A549 (cell line): ENCODE measurements around the gene ABITRAM. TPM values are rescaled to one million over a fixed set of nuclear protein-coding genes. Genes with fewer than 3 reads are reported as not detected.
A peak's percentile ranks its signal among the peaks of the same experiment; 100 is the strongest.

Experiments used
- ATAC-seq, 2 experiments: fragments of 200-7000 bp in 1 of 2; fragments of >200 bp in 1 of 2; cut with Nextera tagmentation in 1 of 2; cut with Tn5 transposase in 1 of 2; 3 replicates each; pipeline versions ENCODE4 v1.8.0 to v1.9.1; 2018 to 2020; ENCODE audit warnings: mild to moderate bottlenecking in 1 of 2, moderate library complexity in 1 of 2
- CTCF ChIA-PET: fragments of 300-600 bp; sonication (Branson Sonifier 250); formaldehyde crosslinking; extraction: SDS; loops from one replicate; lab custom pipeline; 2021; ENCODE audit warnings: antibody characterized with exemption, inconsistent platforms; lab: Yijun Ruan, JAX
- POLR2A ChIA-PET: fragments of 350-600 bp; formaldehyde crosslinking; extraction: SDS; loops from one replicate; lab custom pipeline; 2021; ENCODE audit warnings: antibody characterized with exemption, inconsistent platforms; lab: Yijun Ruan, JAX
- DNase-seq, 2 experiments: peaks; one replicate each; pipeline versions ENCODE4 v3.0.0 to v3.0.0-alpha.2; 2011 to 2016; ENCODE audit warnings: low read depth in 1 of 2, low spot score in 1 of 2
- FAIRE-seq: peaks from 2 replicates; lab custom pipeline; 2011; peaks lifted over from hg19 to GRCh38; lab: Jason Lieb, UNC
- H3K27ac ChIP-seq, 2 experiments: fragments of >200 bp; sonication (Bioruptor Twin); formaldehyde crosslinking; 3 replicates each; pipeline ENCODE4 v1.5.1; 2016 to 2017
- H3K4me1 ChIP-seq: fragments of >200 bp; sonication (Bioruptor Twin); formaldehyde crosslinking; 3 replicates; pipeline ENCODE4 v1.6.1; 2016
- H3K4me2 ChIP-seq: fragments of >200 bp; sonication (Bioruptor Twin); formaldehyde crosslinking; 3 replicates; pipeline ENCODE4 v1.6.1; 2016
- H3K4me3 ChIP-seq: fragments of >200 bp; sonication (Bioruptor Twin); formaldehyde crosslinking; 3 replicates; pipeline ENCODE4 v1.5.1; 2016
- H3K9me3 ChIP-seq: fragments of >200 bp; sonication (Bioruptor Twin); formaldehyde crosslinking; 3 replicates; pipeline ENCODE4 v1.6.1; 2016
- CBX2 ChIP-seq: fragments of 200-600 bp; sonication (generic); IDR thresholded peaks from 2 replicates; pipeline ENCODE4 v1.6.1; 2016; ENCODE audit warnings: low read depth, mild to moderate bottlenecking, borderline replicate concordance
- CHD4 ChIP-seq: fragments of 200-600 bp; sonication (generic); IDR thresholded peaks from 2 replicates; pipeline ENCODE4 v1.6.1; 2016; ENCODE audit warnings: antibody characterized with exemption, mild to moderate bottlenecking, borderline replicate concordance
- EHMT2 ChIP-seq: fragments of 200-600 bp; sonication (generic); IDR thresholded peaks from 2 replicates; pipeline ENCODE4 v1.6.1; 2016; ENCODE audit warnings: antibody characterized with exemption, low read depth, mild to moderate bottlenecking, moderate library complexity
- EP300 ChIP-seq, 2 experiments: fragments of >200 bp; sonication (Bioruptor Twin); formaldehyde crosslinking; IDR thresholded peaks; 2 replicates in 1 of 2; 3 replicates in 1 of 2; pipeline ENCODE4 v1.6.1; 2016 to 2017
- FOSB ChIP-seq: fragments of 250-450 bp; sonication (Bioruptor Pico); IDR thresholded peaks from 2 replicates; pipeline ENCODE4 v1.5.0; 2020; ENCODE audit warnings: mild to moderate bottlenecking, moderate library complexity
- GATA3 ChIP-seq: IDR thresholded peaks from 2 replicates; pipeline ENCODE4 v1.6.1; 2012; ENCODE audit warnings: borderline replicate concordance
- HOXA7 ChIP-seq: fragments of 250-450 bp; sonication (Bioruptor Pico); IDR thresholded peaks from 2 replicates; pipeline ENCODE4 v1.5.0; 2020; ENCODE audit warnings: mild to moderate bottlenecking, moderate library complexity
- HOXB13 ChIP-seq: fragments of 250-450 bp; sonication (Bioruptor Pico); IDR thresholded peaks from 2 replicates; pipeline ENCODE4 v1.5.0; 2020; ENCODE audit warnings: low read depth, mild to moderate bottlenecking, moderate library complexity
- JUNB ChIP-seq: fragments of >200 bp; sonication (Bioruptor Twin); formaldehyde crosslinking; IDR thresholded peaks from 2 replicates; pipeline ENCODE4 v1.6.1; 2016
- MAZ ChIP-seq: fragments of 150-350 bp; IDR thresholded peaks from 2 replicates; pipeline ENCODE4 v1.6.1; 2014; ENCODE audit warnings: antibody characterized with exemption, low read depth, low read length, borderline replicate concordance
- MYC ChIP-seq: IDR thresholded peaks from 2 replicates; pipeline ENCODE4 v1.6.1; 2012; ENCODE audit warnings: mild to moderate bottlenecking, inconsistent platforms, low read length, improper control_type of control experiment, borderline replicate concordance
- NFE2L2 ChIP-seq: fragments of 150-350 bp; conservative IDR thresholded peaks from 2 replicates; pipeline ENCODE4 v1.6.1; 2014; ENCODE audit warnings: low read length
- NPAS2 ChIP-seq: fragments of 250-450 bp; sonication (Bioruptor Pico); IDR thresholded peaks from 2 replicates; pipeline ENCODE4 v1.8.0; 2022; ENCODE audit warnings: mild to moderate bottlenecking, moderate library complexity, borderline replicate concordance
- NR3C1 ChIP-seq: fragments of >200 bp; sonication (Bioruptor Twin); formaldehyde crosslinking; IDR thresholded peaks from 3 replicates; pipeline ENCODE4 v1.6.1; 2017
- POLR2A ChIP-seq: IDR thresholded peaks from 2 replicates; pipeline ENCODE4 v1.6.1; 2012; ENCODE audit warnings: mild to moderate bottlenecking, low read length
- RCOR1 ChIP-seq: fragments of 150-350 bp; IDR thresholded peaks from 2 replicates; pipeline ENCODE4 v1.6.1; 2014; ENCODE audit warnings: antibody characterized with exemption, low read length, low read depth
- SMC3 ChIP-seq: fragments of >200 bp; sonication (Bioruptor Twin); formaldehyde crosslinking; IDR thresholded peaks from 3 replicates; pipeline ENCODE4 v1.6.1; 2018; ENCODE audit warnings: inconsistent platforms
- SREBF2 ChIP-seq: fragments of 450-650 bp; IDR thresholded peaks from 2 replicates; pipeline ENCODE4 v1.6.1; 2014; ENCODE audit warnings: mild to moderate bottlenecking, moderate library complexity
- TFCP2L1 ChIP-seq: fragments of 250-450 bp; sonication (Bioruptor Pico); IDR thresholded peaks from 2 replicates; pipeline ENCODE4 v1.5.0; 2021; ENCODE audit warnings: mild to moderate bottlenecking
- ZC3H11A ChIP-seq: fragments of 450-650 bp; IDR thresholded peaks from 2 replicates; pipeline ENCODE4 v1.6.1; 2014; ENCODE audit warnings: antibody characterized with exemption, mild to moderate bottlenecking
- ZNF302 ChIP-seq: fragments of 250-450 bp; sonication (Bioruptor Pico); IDR thresholded peaks from 2 replicates; pipeline ENCODE4 v1.9.0; 2021; ENCODE audit warnings: inconsistent platforms, mild to moderate bottlenecking, moderate library complexity
- WGBS: methylation state at CpG from one replicate; pipeline ENCODE4 v1.1.6; 2017; ENCODE audit errors: missing lambda C conversion rate; 5-methylcytosine and 5-hydroxymethylcytosine counted together
- polyA plus RNA-seq, 4 experiments: library from polyadenylated mRNA; depleted of rRNA in 3 of 4; stranded (reverse); fragments of >200 nt; fragmentation: RNase III in 1 of 4; extraction: RNeasy Plus Mini Kit Qiagen cat#74134 plus additional on column Dnase treatment in 1 of 4; gene quantifications; 2 replicates in 3 of 4; 3 replicates in 1 of 4; pipeline ENCODE4 v1.2.3, GENCODE V29; 2011 to 2017
- TF ChIP-seq, protein P1 (sequence below): fragments of >200 bp; sonication (Bioruptor Twin); formaldehyde crosslinking; IDR thresholded peaks from 3 replicates; pipeline ENCODE4 v1.5.1; 2016
- TF ChIP-seq, protein P2 (sequence below): fragments of 150-350 bp; IDR thresholded peaks from 2 replicates; pipeline ENCODE4 v1.6.1; 2014; ENCODE audit warnings: low read depth, mild to moderate bottlenecking, low read length
- TF ChIP-seq, protein P3 (sequence below): IDR thresholded peaks from 2 replicates; pipeline ENCODE4 v1.6.1; 2012; ENCODE audit warnings: low read depth, borderline replicate concordance
- TF ChIP-seq, protein P4 (sequence below): fragments of >200 bp; sonication (Bioruptor Twin); formaldehyde crosslinking; IDR thresholded peaks from 3 replicates; pipeline ENCODE4 v1.6.1; 2016
- TF ChIP-seq, protein P5 (sequence below): fragments of 250-450 bp; sonication (Bioruptor Pico); IDR thresholded peaks from 2 replicates; pipeline ENCODE4 v1.5.0; 2021; ENCODE audit warnings: mild to moderate bottlenecking, moderate library complexity, borderline replicate concordance
- TF ChIP-seq, protein P6 (sequence below): IDR thresholded peaks from 2 replicates; pipeline ENCODE4 v1.6.1; 2012

The ABITRAM gene
- polyA plus RNA-seq, 2 of the 4 experiments (the other 2 are of a cell fraction), result 18.7 to 38.2 TPM

DNA sequence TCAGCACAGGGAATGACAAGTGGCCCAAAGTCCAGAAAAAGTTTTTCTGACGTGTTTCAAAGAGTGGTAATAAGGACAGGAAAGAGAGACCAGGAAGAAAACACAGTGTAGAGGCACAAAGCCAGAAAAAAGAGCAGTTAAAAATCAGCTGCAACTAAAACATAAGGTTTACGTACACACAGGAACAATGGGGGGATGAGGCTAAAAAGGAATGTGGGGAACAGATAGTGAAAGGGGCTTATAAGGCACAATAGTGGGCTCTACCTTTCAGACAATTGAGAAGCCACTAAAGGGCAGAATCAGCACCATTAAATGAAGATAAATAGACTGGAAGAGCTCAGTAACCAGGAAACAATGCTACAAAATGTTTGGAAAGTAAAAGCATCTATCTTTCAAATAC lies 5.8 kb upstream of the ABITRAM start:
- Histone ChIP-seq H3K4me3 (no peak overlapping the region), H3K4me2 (no peak overlapping the region), H3K9me3 (no peaks in the 10 kb centered on the region), H3K27ac (no peak overlapping the region), H3K4me1 (peaks cover 6% of the 10 kb centered on the region; the same call in 2 of the 3 replicates)
- ATAC-seq (no peak), FAIRE-seq (no peak), DNase-seq (no peak)
- WGBS, result 91% methylated on average over 2 of the region's 2 CpGs
- CTCF ChIA-PET, result interaction anchor here (0.6 kb wide), 1 partner anchor 19 kb away, joined by 3 read pairs; no protein-coding TSS in a partner anchor
- no peak for TF ChIP-seq EP300 (IDR thresholded peaks at IDR 0.05)
- TF ChIP-seq SMC3, result no peak
- no peak for TF ChIP-seq FOSB (CRISPR knock-in tag)
- no peak for TF ChIP-seq JUNB
- POLR2A ChIA-PET, result no interaction called here

DNA sequence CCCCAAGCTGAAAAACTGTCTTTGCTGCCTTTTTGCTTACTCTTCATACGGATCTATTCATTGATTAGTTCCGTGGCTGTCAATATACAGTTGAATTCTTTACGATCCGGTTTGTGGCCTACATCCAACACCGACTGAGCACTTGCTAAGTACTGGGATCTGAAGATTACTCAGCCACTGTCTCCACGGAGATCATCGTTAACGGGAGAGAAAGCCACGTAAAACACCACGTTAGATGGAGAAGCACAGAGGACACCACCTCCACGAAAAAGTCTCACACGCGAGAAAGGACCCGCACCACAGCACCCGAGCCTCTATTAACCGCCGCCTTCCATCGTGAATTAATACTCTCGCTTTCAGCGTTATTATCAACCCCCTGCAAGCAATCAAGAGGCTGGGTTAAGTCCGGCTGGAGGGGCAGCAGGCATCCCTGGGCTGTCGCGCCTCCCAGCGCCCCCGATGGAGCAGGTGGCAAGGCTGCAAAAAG lies 926 bp upstream of the ABITRAM start:
- 4% methylated on average over 25 of the region's 25 CpGs for WGBS
- peak overlapping the region; percentile 89 to 94 for H3K27ac ChIP-seq
- FAIRE-seq (no peak), ATAC-seq (peak in 1 of 2 experiments; percentile 6; a peak in 1 of 6 replicates), DNase-seq (peak in 1 of 2 experiments; percentile 33)
- ChIA-PET POLR2A (no interaction called here), CTCF (interaction anchor here (0.5 kb wide), 1 partner anchor 18 kb away, joined by 3 read pairs; no protein-coding TSS in a partner anchor)
- H3K4me2 ChIP-seq, result peak overlapping the region; percentile 92
- H3K4me1 ChIP-seq, result peaks cover 14% of the 10 kb centered on the region
- H3K4me3 ChIP-seq, result peak overlapping the region; percentile 85
- no peaks in the 10 kb centered on the region for H3K9me3 ChIP-seq
- TF ChIP-seq SREBF2 (no peak), ZC3H11A (no peak)

DNA sequence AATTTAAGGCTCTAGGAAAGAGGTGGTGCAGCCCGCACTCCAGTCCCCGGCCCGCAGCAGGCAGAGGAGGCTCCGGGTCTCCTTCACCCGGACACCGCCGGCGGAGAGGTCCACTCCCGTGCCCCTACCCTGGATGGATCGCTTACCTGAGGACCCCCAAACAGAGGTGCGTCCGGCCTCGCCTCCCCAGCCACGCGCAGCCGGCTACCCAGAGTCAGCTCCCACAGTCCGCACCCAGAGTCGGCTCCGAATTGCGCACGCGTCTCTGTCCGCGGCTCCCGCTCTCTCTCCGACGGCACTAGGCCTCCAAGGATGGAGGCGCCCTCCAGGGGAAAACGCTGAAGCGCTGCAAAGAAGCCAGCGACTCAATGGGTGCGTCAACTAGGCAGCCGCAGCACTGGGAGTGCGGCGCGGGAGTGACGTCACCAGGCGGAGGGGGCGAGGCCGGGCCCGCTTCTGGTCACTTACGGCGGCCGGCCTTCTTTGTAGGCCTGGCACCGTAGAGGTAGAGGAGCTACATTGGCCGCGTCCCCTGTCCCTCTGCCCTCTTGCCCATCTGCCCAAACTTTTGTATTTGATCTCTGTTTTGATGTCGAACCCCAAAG lies 380 bp upstream of the ABITRAM start, which contains the start of gene ELP1:
TSS of gene ELP1 (minus strand) at position 407 of the 605 bp plus-strand sequence. CDS start 2,978 bp downstream, outside the sequence.
- no peak for FAIRE-seq
- TF ChIP-seq NR3C1 (no peak), POLR2A (peak; percentile 74), RCOR1 (no peak), MAZ (0 out of 2 replicates have a peak, but pooled peaks have one; percentile 20), CBX2 (no peak), JUNB (no peak), NPAS2 (CRISPR knock-in tag) (no peak), GATA3 (no peak), HOXA7 (CRISPR knock-in tag) (no peak), NFE2L2 (no peak), ZNF302 (CRISPR knock-in tag) (no peak), MYC (no peak; the same call in 1 of the 2 replicates), CHD4 (no peak), HOXB13 (no peak), TFCP2L1 (CRISPR knock-in tag) (no peak), ZC3H11A (no peak), EHMT2 (no peak)
- TF ChIP-seq, protein P1, sequence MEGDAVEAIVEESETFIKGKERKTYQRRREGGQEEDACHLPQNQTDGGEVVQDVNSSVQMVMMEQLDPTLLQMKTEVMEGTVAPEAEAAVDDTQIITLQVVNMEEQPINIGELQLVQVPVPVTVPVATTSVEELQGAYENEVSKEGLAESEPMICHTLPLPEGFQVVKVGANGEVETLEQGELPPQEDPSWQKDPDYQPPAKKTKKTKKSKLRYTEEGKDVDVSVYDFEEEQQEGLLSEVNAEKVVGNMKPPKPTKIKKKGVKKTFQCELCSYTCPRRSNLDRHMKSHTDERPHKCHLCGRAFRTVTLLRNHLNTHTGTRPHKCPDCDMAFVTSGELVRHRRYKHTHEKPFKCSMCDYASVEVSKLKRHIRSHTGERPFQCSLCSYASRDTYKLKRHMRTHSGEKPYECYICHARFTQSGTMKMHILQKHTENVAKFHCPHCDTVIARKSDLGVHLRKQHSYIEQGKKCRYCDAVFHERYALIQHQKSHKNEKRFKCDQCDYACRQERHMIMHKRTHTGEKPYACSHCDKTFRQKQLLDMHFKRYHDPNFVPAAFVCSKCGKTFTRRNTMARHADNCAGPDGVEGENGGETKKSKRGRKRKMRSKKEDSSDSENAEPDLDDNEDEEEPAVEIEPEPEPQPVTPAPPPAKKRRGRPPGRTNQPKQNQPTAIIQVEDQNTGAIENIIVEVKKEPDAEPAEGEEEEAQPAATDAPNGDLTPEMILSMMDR, result peak; percentile 35
- TF ChIP-seq, protein P2, sequence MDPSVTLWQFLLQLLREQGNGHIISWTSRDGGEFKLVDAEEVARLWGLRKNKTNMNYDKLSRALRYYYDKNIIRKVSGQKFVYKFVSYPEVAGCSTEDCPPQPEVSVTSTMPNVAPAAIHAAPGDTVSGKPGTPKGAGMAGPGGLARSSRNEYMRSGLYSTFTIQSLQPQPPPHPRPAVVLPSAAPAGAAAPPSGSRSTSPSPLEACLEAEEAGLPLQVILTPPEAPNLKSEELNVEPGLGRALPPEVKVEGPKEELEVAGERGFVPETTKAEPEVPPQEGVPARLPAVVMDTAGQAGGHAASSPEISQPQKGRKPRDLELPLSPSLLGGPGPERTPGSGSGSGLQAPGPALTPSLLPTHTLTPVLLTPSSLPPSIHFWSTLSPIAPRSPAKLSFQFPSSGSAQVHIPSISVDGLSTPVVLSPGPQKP, result no peak
- TF ChIP-seq, protein P3, sequence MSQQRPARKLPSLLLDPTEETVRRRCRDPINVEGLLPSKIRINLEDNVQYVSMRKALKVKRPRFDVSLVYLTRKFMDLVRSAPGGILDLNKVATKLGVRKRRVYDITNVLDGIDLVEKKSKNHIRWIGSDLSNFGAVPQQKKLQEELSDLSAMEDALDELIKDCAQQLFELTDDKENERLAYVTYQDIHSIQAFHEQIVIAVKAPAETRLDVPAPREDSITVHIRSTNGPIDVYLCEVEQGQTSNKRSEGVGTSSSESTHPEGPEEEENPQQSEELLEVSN, result peak; percentile 69; the same call in 1 of the 2 replicates
- TF ChIP-seq, protein P4, sequence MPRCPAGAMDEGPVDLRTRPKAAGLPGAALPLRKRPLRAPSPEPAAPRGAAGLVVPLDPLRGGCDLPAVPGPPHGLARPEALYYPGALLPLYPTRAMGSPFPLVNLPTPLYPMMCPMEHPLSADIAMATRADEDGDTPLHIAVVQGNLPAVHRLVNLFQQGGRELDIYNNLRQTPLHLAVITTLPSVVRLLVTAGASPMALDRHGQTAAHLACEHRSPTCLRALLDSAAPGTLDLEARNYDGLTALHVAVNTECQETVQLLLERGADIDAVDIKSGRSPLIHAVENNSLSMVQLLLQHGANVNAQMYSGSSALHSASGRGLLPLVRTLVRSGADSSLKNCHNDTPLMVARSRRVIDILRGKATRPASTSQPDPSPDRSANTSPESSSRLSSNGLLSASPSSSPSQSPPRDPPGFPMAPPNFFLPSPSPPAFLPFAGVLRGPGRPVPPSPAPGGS, result no peak
- TF ChIP-seq, protein P5, sequence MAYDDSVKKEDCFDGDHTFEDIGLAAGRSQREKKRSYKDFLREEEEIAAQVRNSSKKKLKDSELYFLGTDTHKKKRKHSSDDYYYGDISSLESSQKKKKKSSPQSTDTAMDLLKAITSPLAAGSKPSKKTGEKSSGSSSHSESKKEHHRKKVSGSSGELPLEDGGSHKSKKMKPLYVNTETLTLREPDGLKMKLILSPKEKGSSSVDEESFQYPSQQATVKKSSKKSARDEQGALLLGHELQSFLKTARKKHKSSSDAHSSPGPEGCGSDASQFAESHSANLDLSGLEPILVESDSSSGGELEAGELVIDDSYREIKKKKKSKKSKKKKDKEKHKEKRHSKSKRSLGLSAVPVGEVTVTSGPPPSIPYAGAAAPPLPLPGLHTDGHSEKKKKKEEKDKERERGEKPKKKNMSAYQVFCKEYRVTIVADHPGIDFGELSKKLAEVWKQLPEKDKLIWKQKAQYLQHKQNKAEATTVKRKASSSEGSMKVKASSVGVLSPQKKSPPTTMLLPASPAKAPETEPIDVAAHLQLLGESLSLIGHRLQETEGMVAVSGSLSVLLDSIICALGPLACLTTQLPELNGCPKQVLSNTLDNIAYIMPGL (CRISPR knock-in tag), result no peak
- TF ChIP-seq, protein P6, sequence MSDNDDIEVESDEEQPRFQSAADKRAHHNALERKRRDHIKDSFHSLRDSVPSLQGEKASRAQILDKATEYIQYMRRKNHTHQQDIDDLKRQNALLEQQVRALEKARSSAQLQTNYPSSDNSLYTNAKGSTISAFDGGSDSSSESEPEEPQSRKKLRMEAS, result peak; percentile 70

More for the DNA sequence above, 380 bp upstream of the ABITRAM start, which contains the start of gene ELP1:
- peaks cover 14% of the 10 kb centered on the region for H3K4me1 ChIP-seq
- H3K4me2 ChIP-seq, result peak within 1 kb of the TSS; percentile 92
- CTCF ChIA-PET, result interaction anchor here (0.5 kb wide), 1 partner anchor 17 kb away, joined by 3 read pairs; no protein-coding TSS in a partner anchor
- peak; percentile 76 to 93 for DNase-seq
- H3K4me3 ChIP-seq, result peak within 1 kb of the TSS; percentile 85
- POLR2A ChIA-PET, result interaction anchor here (0.5 to 0.6 kb wide), 2 partner anchors 20 to 362 kb away, joined by 3 read pairs; no protein-coding TSS in a partner anchor
- 0% methylated on average over 15 of the region's 48 CpGs for WGBS
- H3K9me3 ChIP-seq, result no peaks in the 10 kb centered on the region
- peak; percentile 93 for ATAC-seq
- peak within 1 kb of the TSS; percentile 89 to 94 for H3K27ac ChIP-seq
